Neural cell (in vitro differentiated cells): ENCODE results near the gene SARS1.

ENCODE experiments used
- CTCF ChIP-seq: fragments of 450-650 bp; IDR thresholded peaks from 2 replicates; pipeline ENCODE4 v1.5.1; 2014; ENCODE audit warnings: antibody characterized with exemption, mild to moderate bottlenecking, moderate library complexity; ENCODE audit not compliant: poor library complexity, severe bottlenecking
- EP300 ChIP-seq: fragments of 450-650 bp; conservative IDR thresholded peaks from 2 replicates; pipeline ENCODE4 v1.6.1; 2014; ENCODE audit warnings: antibody characterized with exemption, mild to moderate bottlenecking, moderate library complexity; ENCODE audit not compliant: poor library complexity, severe bottlenecking
- EZH2 ChIP-seq: fragments of 200-600, 300-800 bp; shearing (Covaris generic), sonication (generic); IDR thresholded peaks from 2 replicates; pipeline ENCODE4 v1.6.1; 2014; ENCODE audit warnings: antibody characterized with exemption, low read length, borderline replicate concordance, mild to moderate bottlenecking; ENCODE audit not compliant: insufficient read depth, poor library complexity, severe bottlenecking
- POLR2AphosphoS5 ChIP-seq: IDR thresholded peaks from 2 replicates; pipeline ENCODE4 v1.6.1; 2012
- RAD21 ChIP-seq: fragments of 450-650 bp; conservative IDR thresholded peaks from 2 replicates; pipeline ENCODE4 v1.6.1; 2014; ENCODE audit warnings: antibody characterized with exemption, mild to moderate bottlenecking, moderate library complexity
- REST ChIP-seq: IDR thresholded peaks from 2 replicates; pipeline ENCODE4 v1.6.1; 2012; ENCODE audit warnings: borderline replicate concordance
- SMC3 ChIP-seq: fragments of 450-650 bp; conservative IDR thresholded peaks from 2 replicates; pipeline ENCODE4 v1.6.1; 2014; ENCODE audit warnings: antibody characterized with exemption, mild to moderate bottlenecking, moderate library complexity; ENCODE audit not compliant: poor library complexity

- TF ChIP-seq POLR2AphosphoS5 (no peak), CTCF (no peak), EP300 (no peak), REST (no peak), RAD21 (no peak), EZH2 (no peak), SMC3 (no peak)
Observed at GRCh38 chr1:109185357-109185756, 28.4 kb upstream of the SARS1 start.
